Suppressor macrophage (primary cell): ENCODE results near the gene TRNAU1AP.
"Not testable (repeated sequence)": the region's sequence is repeated elsewhere in the genome, so short reads cannot be mapped to it uniquely, and the experiment has no call there.

Source experiments
- DNase-seq, 4 experiments: peaks; one replicate each; pipeline ENCODE4 v3.0.0-alpha.2; 2020 to 2022

Gene TRNAU1AP

DNA sequence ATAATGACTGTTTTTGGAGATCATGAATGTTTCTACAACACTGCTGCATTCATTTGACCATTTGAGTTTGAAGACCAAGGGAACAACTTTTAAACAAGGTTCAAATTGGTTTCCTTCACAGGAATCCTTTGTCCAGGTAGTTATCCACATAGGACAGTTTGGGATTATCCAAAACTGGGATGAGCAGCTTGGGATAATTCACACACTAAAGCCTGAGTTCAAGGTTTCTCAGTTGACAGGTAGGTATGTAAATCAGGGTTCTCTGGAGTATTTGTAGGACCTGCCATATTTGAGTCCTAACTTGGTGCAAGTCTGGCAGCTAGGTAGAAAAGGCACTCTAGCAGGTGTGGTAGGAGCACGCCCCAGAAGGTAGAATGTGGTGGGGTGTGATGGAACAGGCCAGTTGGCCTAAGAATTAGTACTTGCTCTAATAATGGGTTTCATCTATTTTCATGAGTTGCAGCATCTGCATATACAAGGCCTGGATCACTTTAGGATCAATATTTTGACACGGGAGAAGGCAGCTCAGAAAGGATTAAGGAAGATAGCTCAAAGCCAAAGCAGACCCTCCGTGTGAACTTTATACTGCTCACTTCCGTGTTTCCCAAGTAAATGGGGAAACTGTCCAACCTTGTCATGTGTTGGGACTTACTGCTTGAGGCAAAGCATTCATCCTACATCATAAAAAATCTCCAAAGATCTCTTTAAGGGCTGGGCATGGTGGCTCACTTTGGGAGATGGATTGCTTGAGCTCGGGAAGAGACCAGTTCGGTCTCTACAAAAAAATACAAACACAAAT lies 25.1 kb downstream of the TRNAU1AP start:
- peak in 3 of 4 experiments; percentile 22 to 43 (median 37) for DNase-seq

DNA sequence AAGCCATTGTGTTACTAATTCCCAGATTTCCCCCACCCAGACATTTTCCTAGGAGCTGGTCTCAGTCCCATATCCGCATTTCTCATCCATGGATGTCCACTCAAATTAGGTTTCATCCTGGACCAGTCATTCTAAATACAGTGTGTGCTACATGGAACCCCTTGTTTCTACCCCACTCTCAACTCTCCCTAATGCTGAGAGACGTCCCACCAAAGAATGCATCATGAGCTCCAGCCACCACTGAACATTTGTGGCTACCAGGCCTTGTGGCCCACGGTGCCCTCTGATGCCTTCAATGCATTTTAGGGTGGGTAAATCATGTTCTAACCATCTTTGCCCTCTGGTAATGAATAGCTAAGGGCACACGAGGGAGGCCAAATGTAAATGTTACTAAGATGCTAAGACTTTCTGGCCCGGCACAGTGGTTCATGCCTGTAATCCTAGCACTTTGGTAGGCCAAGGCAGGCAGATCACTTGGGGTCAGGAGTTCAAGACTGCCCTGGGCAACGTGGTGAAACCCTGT lies 25.9 kb downstream of the TRNAU1AP start:
- DNase-seq, result no peak

DNA sequence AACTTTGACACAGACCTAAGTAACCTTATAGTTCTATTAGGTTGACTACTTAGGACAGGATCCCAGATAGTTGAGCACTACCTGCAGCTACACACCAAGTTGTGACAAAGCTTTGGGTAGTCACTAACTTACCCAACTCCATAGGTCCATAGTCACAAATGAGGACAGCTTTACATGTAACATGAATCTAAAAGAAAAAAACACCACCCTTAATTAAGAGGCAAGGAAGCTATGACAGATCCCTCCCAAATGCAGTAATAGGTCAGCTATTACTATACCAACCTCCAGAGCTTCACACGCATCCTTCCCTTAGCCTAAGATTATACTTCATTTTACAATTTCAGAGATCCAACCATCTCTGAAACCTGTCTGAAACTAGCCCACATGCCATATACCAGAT lies 26.5 kb downstream of the TRNAU1AP start:
- no peak for DNase-seq

DNA sequence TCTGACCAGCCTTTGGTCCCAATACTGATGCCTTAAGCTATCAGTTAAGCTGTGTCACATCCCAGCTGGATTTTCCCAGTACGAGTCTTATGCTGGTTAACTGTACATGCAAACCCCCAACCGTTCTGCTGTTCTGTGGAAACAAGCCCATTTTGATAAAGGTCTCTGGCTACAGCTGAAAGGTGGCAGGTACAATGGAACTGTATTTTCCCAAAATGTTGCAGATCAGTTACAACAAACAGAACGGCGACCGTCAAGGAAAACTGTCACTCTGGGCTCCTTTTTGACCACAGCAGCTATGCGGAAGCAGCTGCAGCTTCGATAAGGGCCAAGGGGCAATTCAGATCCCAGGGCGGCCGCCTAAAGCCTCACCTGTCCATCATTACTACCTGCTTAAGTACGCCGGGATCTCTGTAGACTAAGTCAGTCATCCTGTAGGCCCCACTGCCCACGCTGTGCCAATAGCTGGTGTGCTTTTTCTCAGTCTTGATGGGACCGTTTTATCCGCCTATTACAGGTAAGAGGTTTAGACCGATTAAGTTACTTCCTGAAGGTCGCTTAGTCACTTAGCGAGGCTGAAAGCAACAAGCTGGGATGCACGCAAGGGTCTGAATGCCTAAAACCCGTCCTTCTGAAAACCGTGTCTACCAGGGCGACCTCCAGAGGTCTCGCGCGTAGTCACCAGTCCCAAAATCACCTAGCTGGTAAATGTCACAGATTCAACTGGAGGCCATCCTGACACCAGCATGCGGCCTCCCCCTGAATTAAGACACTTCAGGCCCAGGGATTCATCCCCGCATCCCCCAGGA lies 28.0 kb downstream of the TRNAU1AP start:
- DNase-seq, result peak; percentile 33 to 44 (median 38)

DNA sequence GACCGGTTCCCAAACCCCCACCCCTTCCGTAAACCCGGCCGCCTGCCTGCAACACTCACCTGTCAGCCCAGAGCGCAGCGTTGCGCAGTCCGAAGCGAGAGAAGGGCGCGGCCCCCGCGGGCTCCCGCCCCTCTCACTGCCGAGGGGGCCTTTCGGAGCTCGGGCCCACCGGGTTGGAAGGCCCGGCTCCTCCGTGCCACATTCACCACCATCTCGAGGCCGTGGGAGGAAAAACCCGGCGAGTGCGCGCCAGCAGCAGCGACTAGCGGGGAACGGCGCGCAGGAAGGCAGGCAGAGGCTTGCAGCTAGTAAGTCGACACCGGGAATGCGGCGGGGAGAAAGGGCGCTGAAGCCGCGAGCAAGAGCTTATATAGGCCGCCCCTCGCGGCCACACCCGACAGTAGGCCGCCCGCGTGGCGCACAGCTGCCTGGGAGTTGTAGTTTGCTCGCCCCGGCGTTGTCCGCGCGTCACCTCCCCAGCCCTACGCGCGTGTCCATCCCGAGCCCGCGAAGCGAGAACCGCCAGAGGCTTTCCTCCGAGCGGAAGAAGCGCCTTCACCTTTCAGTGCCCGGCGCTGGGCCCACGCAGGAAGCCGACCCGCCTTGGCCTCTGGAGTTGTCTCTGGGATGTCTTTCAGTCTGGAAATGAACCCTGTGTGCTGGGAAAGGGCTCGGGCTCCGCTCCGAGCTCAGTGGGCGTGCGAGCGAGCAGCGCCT lies 28.8 kb downstream of the TRNAU1AP start:
- DNase-seq, result peak; percentile 98 to 99 (median 98)

DNA sequence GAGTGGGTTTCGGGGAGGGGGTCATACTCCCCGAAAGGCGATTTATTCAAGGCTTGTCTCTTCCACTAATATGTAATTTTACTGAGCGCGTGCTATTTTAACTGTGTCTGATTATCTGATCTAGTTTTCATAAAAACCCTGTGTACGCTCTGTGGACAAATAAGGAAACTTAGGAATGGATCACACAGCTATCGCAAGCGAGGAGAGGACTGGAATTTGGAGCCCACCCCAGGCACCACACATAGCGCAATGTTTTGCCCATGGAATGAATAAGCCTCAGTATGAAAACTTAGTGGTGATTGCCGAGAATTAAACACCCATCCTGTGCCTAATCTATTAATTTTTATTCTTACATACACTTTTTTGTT lies 29.3 kb downstream of the TRNAU1AP start:
- peak in 2 of 4 experiments; percentile 29 to 33 for DNase-seq

DNA sequence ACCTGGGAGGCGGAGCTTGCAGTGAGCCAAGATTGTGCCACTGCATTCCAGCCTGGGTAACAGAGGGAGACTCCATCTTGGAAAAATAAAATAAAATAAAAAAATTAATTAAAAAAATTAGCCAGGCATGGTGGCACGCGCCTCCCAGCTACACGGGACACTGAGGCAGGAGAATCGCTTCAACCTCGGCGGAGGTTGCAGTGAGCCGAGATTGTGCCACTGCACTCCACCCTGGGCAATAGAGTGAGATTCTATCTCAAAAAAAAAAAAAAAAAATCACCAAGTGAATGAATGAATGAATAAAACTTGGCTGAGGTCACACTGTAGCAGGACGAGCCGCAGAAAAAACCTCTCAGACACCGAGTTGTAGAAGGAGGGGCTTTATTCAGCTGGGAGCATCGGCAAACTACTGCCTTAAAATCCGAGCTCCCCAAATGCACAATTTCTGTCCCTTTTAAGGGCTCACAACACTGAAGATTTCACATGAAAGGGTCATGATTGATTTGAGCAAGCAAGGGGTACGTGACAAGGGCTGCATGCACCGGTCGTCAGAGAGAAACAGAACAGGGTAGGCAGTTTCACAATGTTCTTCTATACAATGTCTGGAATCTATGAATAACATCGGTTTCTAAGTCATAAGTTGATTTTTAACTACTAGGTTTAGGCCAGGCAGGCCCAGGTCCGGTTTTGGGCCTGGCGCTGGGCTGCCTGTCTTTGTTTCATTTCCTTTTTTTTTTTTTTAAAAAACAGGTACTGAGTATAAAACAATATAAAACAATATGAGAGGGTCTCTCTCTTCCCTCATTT lies 33.9 kb downstream of the TRNAU1AP start:
- DNase-seq, result not testable (repeated sequence)

DNA sequence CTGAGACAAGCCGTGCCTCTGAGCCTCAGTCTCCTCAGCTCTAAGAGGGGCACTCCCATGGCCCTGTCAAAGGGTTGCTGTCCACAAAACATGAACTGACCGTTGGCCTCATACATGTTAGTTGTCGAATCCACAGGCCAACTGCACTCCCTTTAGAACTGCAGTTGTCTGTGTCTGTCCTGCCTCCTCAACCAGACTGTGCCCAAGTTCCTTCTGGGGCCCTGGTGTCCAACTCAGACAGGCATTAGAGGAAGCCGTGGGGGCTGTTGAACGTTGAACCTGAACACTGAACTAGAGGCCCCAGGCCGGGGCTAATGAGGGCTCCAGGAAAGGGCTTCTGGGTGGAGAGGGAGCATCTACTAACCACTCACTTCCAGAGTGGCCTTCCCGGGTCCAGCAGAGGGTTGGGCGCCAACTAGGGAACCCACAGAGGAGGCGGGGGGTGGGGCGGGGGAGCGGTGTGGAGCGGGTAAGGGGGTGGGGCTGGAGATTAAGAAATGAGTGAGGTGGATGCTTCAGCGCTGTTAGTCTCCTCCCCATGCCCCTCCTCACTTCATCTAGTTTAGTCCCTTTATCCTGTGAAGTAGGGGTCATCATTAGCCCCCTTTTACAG lies 38.9 kb downstream of the TRNAU1AP start, which contains the start of gene RAB42:
Gene RAB42 (plus strand): TSS at position 558 of the 613 bp plus-strand sequence. CDS start 247 bp downstream, outside the sequence.
- peak; percentile 69 to 92 (median 80) for DNase-seq

DNA sequence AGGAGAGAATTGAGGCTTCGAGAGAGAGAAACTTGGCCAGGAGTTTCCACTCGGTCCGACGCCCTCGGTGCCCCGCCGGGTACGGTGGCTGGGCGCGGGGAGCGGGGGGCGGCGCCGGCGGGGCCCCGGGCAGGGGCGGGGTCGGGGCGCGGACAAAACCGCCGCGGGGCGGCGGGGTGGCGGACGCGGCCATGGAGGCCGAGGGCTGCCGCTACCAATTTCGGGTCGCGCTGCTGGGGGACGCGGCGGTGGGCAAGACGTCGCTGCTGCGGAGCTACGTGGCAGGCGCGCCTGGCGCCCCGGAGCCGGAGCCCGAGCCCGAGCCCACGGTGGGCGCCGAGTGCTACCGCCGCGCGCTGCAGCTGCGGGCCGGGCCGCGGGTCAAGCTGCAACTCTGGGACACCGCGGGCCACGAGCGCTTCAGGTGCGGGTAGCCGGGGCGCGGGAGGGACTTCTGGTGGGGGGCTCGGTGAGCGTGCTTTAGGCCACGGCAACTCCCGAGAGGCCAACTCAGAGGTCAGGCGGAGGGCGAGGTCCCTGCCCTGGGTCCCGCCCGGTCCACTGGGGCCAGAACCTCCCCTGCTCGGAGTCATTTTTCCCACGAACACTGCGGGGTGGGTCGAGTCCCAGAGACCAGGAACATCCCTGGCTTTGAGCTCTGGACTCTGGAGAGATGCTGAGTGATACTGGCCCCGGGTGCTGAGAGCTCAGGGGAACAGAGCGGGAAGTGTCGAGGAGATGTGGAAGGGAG lies 39.6 kb downstream of the TRNAU1AP start:
- peak; percentile 52 to 89 (median 73) for DNase-seq

DNA sequence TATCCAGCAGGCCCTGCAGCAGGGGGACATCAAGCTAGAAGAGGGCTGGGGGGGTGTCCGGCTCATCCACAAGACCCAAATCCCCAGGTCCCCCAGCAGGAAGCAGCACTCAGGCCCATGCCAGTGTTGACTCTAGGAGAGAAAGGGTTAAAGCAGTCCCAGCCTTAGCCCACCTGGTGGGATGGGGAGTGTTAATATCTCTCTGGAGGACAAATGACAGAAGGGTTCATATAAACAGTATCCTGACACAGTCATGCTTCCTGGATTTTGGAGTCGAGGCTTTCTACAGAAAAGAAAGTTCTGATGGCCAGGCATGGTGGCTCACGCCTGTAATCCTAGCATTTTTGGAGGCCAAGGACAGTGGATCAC lies 41.1 kb downstream of the TRNAU1AP start:
- not testable (repeated sequence) for DNase-seq

DNA sequence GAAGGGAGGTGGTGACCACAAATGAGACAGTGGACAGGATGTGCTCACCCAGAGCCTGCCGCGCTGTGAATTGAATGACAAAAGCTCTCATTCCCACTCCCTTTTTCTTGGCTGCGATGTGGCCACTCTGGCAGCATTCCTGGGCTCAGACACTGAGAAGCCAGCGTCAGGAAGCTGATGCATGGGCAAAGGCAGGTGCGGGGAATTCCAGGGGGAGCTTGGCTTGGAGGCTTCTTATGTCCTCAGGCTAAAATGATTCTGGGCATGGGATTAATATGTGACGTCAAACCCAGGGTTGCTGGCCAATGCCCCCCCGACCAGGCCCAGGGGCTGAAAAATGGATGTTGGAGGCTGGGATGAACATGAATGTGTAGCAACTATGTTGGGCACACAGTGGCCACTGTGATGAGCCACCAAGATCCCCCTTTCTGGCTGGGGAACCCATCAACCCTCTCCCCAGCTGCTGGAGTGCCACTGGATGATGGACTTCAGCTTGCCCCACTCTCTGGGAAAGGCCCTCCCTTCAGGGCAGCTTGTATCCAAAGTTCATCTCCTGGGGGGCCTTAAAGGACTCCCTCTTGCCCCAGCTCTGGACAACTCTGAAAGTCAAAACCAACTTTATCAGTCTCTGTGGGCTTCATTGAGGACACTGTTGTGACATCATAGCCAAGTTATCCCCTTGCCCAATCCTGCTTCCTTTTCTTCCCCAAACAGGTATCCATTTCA lies 42.0 kb downstream of the TRNAU1AP start:
- DNase-seq, result not testable (repeated sequence)

DNA sequence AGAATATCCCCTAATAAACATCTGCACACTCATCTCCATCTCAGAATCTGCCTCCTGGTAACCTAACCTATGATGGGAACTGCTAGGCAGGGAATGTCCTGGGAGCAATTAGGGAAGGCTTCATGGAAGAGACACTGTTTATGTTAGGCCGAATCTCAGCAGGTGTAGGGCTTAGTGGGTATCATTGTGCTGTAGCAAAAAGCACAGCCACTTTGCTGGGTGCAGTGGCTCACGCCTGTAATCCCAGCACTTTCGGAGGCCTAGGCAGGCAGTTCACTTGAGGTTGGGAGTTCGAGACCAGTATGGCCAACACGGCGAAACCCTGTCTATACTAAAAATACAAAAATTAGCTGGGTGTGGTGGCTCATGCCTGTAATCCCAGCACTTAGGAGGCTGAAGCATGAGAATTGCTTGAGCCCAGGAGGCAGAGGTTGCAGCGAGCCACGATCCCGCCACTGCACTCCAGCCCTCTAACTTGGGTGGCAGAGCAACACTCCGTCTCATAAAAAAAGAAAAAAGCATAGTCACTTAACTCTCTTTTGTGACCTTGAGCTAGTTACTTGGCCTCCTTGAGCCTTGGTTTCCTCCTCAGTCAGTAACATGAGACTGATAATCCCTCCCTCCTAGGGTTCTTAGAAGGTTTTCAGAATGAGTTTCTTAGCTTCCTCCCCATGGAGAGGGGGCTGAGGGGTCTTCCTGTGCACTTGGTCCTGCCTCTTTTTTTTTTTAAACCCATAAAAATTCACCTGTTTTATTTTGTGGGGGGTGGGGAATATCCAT lies 42.7 kb downstream of the TRNAU1AP start:
- no peak for DNase-seq

DNA sequence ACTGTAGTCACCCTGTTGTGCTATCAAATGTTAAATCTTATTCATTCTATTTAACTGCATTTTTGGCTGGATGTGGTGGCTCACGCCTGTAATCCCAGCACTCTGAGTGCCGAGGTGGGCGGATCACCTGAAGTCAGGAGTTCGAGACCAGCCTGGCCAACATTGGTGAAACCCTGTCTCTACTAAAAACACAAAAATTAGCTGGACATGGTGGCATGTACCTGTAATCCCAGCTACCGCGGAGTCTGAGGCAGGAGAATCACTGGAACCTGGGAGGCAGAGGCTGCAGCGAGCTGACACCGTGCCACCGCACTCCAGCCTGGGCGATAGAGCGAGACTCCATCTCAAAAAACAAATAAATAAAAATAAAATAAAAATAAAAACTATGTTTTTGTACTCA lies 43.4 kb downstream of the TRNAU1AP start:
- not testable (repeated sequence) for DNase-seq

DNA sequence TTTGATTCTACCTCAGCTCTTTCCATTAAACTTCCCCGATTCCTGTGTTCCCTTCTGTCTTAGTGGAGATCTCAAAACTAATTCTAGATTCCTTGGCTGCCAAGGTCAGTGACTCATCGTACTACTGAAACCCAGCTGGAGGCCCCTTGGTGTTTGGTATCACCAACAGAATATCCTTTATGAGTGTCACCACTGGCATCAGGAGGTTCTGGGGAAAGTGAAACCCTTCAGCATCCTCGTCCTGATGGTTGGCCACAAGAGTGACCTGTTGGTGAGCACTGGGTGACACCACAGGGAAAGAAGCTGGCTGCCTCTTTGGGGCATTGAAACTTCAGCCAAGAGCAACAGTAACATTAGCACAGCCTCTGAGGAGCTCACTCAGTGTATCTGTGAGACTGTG lies 48.8 kb downstream of the TRNAU1AP start:
- DNase-seq, result no peak

DNA sequence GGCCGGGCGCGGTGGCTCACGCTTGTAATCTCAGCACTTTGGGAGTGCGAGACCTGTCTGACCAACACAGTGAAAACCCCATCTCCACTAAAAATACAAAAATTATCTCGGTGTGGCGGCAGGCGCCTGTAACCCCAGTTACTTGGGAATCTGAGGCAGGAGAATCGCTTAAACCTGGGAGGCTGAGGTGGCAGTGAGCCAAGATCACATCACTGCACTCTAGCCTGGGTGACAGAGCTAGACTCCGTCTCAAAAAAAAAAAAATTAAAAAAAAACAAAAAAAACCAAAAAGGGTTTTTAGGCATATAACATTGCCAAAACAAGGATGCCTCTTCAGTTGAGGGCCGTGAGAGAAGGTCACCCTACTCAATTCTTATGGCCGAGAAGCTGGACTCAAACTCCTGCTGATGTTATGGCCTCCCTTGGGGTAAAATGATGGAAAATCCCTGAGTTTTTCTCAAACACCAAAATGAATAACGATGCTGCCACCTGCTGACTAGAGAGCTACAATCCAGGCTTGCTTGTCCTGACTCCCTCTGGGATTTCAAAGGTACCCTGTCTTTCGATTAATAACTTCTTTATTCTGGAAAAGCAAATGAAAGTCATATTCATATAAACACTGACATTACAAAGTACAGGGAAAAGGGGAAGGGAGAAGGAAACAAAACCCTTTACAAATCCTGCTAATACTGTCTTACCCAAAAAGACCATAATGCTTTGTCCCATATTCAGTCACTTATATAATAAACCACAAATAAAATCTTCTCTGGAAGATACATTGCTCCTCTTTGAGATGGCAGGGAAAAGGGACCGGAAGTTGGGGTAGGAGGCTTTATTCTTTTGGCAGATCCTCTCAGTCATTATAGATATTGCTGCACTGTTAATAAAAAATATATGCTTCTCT lies 49.9 kb downstream of the TRNAU1AP start:
- DNase-seq, result peak; percentile 78 to 86 (median 83)

DNA sequence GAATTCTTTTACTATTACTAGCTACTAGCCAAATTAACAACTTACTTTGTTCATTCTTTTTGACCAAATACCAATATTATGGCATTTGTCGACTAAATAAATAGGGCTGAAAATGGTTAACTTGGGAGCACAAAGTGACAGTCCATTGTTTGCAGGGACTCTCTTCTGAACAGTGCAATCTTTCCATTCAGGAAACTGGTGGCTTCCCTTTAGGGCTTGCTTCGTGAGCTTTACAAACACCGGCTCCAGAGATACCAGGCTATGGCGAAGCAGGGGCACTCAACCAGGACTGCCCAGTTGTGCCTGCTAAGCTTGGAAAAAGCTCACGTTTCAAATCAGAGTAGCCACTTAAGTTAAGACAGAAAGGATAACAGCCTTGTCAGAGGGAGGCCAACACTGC lies 51.5 kb downstream of the TRNAU1AP start:
- no peak for DNase-seq

DNA sequence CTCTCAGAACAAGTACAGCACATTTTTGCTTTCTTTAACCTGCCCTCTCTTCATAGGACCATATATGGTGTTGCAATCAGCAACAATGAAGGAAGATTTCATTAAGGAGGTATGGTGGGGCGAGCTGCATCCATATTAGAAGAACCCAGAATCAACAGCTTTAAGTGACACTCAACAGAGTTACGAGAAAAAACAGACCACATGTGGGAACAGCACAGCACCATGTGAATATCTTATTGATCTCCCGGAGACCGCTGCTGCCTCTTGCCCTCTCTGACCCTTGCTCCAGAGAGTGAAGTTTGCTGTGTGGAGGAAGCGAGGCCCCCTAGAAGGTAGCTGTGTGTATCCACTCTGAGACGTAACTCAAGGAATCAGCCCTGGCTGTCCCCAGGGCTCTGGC lies 52.1 kb downstream of the TRNAU1AP start:
- no peak for DNase-seq

DNA sequence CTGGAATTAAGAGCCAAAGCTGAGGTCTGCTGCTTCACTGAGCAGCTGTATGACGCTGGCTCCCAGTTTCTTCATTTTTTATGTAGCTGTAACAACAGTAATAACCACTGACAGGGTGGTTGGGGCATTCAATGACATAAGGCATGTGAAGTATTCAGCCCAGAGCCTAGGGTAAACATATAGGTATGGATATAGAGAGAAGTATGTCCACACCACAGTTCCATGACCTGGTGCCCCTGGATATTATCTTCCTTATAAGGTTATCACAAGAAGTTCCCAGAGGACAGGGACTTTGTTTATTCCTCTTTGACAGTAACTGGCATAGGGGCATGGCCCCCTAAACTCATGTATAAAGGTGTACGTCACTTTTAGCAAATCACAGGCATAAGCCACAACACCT lies 53.9 kb downstream of the TRNAU1AP start:
- no peak for DNase-seq
